Lower leg skin (tissue), 4 donors: ENCODE results near the gene UCP2. TPM values are rescaled to one million over a fixed set of nuclear protein-coding genes. Genes with fewer than 3 reads are reported as not detected.

ENCODE experiments used
- DNase-seq, 2 donors: peaks; one replicate each; pipeline ENCODE4 v3.0.0-alpha.2; 2019; ENCODE audit warnings: low spot score in 2 of 2
- H3K4me3 ChIP-seq: fragments of 200-600 bp; sonication (generic); 2 replicates; pipeline ENCODE4 v1.5.1; 2017; ENCODE audit warnings: mild to moderate bottlenecking, low read depth; ENCODE audit not compliant: poor library complexity, severe bottlenecking
- CTCF ChIP-seq, 3 donors: fragments of 450-650 bp; IDR thresholded peaks; one replicate each; pipeline ENCODE4 v1.5.1; 2016; ENCODE audit warnings: antibody characterized with exemption in 3 of 3, mild to moderate bottlenecking in 3 of 3, moderate library complexity in 2 of 3
- POLR2A ChIP-seq, 2 donors: fragments of 450-650 bp; IDR thresholded peaks; one replicate each; pipeline ENCODE4 v1.6.1; 2016 to 2017; ENCODE audit warnings: antibody characterized with exemption in 2 of 2, mild to moderate bottlenecking in 1 of 2, moderate library complexity in 1 of 2
- WGBS, 2 donors: methylation state at CpG; one replicate each; pipeline ENCODE4 v1.1.5; 2018; 5-methylcytosine and 5-hydroxymethylcytosine counted together
- intact Hi-C: fragments of 100-400 bp; cut with DNase I; formaldehyde crosslinking; loops from one replicate; pipeline ENCODE4 v1.15.0; 2023; ENCODE audit warnings: low total_unique reads
- total RNA-seq, 4 donors: library from RNA; depleted of rRNA; stranded (reverse); fragments of >200 nt; gene quantifications; one replicate each; pipeline ENCODE4 v1.1.0, GENCODE V29; 2016

Gene UCP2
- total RNA-seq, 4 donors from 2014 or later = 2.2 to 14.0 (median 10.1) TPM

GRCh38 chr11:74011360-74012073 is 28.9 kb upstream of the UCP2 start:
- DNase-seq = peak in 1 of 2 donors; percentile 66
- intact Hi-C loops = no loop called here
- no peak overlapping the region for H3K4me3 ChIP-seq
- no peak for TF ChIP-seq POLR2A (IDR thresholded peaks at IDR 0.05)
- no peak for TF ChIP-seq CTCF (IDR thresholded peaks at IDR 0.05)
- WGBS, 2 donors = 84 to 86% methylated on average over 8 of the region's 8 CpGs

DNA sequence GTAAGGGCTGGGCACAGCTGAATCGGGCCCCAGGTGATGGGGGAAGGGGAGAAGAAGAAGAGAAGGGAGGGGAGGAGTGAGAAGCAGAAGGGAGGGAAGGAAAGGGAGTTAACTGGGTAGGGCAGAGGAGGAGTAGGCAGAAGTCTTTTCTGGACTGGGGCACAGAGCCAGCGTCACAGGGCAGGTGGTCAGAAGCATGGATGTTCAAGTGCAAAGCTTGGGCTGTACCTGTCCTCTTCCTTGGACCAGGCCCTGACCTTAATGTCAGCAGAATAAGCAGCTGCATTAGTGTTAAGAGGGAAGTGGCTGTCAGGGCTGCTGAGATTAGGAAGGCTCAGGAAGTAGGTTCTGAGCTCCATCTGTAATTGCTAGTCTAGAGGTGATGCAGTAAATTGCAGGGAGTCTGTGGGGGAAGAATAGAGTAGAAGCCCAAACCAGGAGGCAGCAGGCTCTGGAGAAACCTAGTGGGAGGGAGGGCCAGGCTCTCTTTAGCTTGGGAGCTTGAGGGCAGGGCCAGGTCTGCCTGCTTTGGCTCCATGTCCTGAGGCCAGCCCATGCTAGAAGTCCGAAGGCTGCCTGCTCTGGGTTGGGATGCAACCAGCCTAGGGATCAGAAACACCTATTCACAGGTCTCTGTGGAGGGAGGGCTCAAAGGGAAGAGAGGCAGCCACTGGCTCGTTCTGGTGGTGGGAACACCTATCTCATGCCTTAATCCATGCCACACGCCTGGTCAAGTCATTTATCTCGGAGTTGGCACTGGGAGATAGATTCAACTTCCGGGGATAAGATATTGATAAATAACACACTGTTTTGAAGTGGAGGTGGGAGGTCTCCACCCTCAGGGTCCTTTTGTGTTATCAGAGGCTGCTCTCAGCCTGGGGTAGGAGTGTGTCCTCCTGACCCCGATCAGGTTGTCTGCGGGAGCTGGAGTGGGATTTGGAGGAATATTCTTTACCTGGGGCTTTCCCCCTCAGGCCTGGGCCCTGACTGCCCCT is 28.0 kb upstream of the UCP2 start:
- TF ChIP-seq POLR2A (IDR thresholded peaks at IDR 0.05) (no peak), CTCF (IDR thresholded peaks at IDR 0.05) (no peak)
- H3K4me3 ChIP-seq = no peak overlapping the region
- intact Hi-C loops = no loop called here
- DNase-seq = peak in 1 of 2 donors; percentile 81
- 89 to 93% methylated on average over 9 of the region's 9 CpGs for WGBS, 2 donors

DNA sequence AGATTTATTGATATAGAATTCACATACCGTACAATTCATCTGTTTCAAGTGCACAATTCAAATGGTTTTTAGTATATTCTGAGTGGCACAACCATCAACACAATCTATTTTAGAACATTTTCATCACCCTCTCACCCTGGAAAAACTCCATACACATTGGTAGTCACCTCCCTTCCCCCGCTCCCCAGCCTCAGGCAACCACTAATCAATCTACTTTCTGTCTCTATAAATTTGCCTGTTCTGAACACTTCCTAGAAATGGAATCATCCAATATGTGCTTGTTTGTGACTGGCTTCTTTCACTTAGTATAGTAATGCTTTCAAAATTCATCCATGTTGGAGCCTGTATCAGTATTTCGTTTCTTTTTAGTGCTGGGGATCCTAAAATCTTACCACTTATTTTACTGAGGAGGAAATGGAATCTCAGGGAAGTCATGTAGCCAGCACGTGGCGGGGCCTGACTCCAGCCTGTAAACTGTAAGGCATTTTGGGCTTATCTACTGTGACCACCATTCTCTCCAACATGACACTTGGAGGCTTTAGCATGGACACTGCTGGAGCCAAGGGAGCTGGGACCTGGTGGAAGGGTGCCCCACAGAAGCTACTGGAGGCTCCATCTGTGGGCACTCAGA is 27.1 kb upstream of the UCP2 start:
- TF ChIP-seq CTCF (IDR thresholded peaks at IDR 0.05) = no peak
- no peak overlapping the region for H3K4me3 ChIP-seq
- WGBS, 2 donors = 87 to 88% methylated on average over 5 of the region's 5 CpGs
- DNase-seq = peak in 1 of 2 donors; percentile 46
- intact Hi-C loops = no loop called here

- DNase-seq = no peak
- intact Hi-C loops = no loop called here
- H3K4me3 ChIP-seq = no peak overlapping the region
- WGBS, 2 donors = 93% methylated on average over 3 of the region's 3 CpGs
- TF ChIP-seq CTCF (IDR thresholded peaks at IDR 0.05) = no peak
- TF ChIP-seq POLR2A (IDR thresholded peaks at IDR 0.05) = no peak
Observed at GRCh38 chr11:74009230-74009547, 26.5 kb upstream of the UCP2 start.

DNA sequence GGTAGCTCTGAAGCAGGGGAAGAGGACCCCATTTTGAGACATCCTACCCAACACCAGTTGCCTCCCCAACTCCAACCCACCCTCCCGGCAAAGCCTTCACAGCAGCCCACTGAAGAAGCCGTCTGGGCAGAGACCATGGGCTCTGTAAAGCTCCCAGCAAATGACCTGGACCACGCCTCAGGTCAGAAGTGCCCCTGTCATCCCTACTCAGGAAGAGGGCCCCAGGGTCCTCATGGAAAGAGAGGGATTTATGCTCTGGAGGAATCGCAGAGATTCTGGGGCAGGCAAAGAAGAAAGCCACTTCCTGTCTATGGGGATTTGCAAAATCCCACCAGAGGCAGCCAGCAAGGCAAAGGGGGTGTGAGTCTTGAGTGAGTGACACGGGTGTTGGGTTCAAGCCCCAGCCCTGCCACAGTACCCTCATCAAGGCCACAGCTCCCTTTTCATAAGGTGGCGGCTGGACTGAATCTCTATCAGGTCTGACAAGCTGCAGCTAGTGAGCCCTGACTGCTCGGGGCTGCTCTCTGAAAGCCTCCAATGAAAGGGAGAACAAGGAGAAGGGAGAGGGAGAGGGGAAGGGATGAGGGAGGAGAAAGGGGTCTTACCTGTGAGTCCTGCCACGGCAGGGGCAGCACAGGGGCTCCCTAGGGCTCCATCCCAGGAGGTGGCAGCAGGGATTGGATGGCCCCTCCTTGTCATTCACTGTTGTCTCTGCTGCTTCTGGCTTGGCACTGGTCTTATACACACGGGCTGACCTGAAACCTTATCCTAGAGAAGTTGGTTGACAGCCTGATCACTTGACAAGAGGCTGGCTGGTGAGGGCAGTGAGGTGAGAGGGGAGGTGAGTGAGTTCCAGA is 26.0 kb upstream of the UCP2 start, which contains the start of gene UCP3:
Gene UCP3, minus strand, starts transcription at position 713 of the 857 bp plus-strand sequence. CDS start 2,043 bp downstream, outside the sequence.
- 69 to 70% methylated on average over 9 of the region's 9 CpGs for WGBS, 2 donors
- H3K4me3 ChIP-seq = no peak within 1 kb of the TSS
- TF ChIP-seq CTCF (IDR thresholded peaks at IDR 0.05) (no peak), POLR2A (IDR thresholded peaks at IDR 0.05) (no peak)
- intact Hi-C loops = no loop called here
- peak in 1 of 2 donors; percentile 54 for DNase-seq
